Measurements from ENCODE around the gene MTRR.

MTRR gene

DNA sequence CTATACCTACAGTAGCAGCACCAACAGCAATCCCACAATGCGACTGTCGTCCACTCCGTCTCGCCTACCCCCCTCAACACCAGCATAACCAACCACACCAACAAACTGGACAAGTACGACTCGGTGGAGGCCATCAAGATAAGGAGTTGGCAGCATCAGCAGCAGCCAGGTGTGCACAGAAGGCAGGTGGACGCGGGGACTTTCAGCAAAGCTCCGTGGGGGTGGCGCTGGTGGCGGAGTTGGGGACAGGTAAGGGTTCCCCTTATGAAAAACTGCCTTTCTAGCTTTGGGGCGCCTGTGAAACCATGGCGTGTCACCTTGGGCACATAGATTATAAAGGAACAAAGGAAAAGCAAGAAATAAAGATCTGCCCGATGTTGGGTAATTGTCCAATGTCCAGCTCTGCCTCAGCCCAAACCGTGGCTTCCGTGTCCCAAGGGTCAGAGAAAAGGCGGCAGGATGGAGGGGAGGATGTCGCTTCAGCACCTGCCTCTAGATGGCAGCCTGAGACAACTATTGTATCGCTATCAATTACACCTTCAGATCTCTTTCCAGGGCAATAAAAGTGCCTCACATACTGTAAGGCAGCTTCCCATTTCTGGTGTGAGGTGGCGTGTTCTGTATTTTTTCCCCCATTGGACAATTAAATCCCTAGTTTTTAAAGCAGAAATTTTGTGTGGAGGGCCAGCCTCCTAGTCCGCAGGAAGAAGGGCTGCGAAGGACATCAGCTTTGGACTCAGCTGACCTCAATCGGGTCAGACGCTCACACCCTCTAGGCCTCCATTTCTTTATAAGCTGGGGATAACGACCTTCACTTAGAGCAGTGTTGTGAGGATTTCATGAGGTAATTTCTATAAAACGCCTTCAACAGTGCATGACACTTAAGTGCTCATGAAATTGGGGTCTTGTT, 58.8 kb downstream of the MTRR start:
- no peak for DNase-seq
- H3K4me1 ChIP-seq: no peaks in the 10 kb centered on the region

DNA sequence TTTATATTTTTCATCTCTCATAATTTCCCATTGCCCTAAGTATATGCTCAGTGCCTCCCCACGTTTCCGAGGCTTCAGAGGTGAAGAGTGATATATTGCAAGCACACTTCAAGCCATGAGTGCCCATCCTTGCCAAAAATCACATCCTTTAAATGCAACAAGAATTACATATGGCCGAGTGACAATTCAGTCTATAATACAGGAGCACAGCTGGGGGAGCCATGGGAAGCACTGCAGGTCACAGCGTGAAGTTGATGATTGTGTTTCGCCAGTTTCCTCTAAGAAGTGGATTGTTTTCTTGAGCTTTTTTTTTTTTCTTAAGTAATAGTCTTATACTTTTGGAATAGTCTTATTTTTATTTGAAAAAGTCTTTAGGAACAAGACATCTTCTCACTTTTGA, 61.1 kb downstream of the MTRR start:
- H3K36me3 ChIP-seq: no peaks in the 10 kb centered on the region
- intact Hi-C loops (cut with DNase I; ENCODE audit: low total_unique reads): no loop called here
- no peak overlapping the region for H3K27ac ChIP-seq
- H3K27me3 ChIP-seq: no peaks in the 10 kb centered on the region
- no peaks in the 10 kb centered on the region for H3K4me1 ChIP-seq
- TF ChIP-seq, protein P1, sequence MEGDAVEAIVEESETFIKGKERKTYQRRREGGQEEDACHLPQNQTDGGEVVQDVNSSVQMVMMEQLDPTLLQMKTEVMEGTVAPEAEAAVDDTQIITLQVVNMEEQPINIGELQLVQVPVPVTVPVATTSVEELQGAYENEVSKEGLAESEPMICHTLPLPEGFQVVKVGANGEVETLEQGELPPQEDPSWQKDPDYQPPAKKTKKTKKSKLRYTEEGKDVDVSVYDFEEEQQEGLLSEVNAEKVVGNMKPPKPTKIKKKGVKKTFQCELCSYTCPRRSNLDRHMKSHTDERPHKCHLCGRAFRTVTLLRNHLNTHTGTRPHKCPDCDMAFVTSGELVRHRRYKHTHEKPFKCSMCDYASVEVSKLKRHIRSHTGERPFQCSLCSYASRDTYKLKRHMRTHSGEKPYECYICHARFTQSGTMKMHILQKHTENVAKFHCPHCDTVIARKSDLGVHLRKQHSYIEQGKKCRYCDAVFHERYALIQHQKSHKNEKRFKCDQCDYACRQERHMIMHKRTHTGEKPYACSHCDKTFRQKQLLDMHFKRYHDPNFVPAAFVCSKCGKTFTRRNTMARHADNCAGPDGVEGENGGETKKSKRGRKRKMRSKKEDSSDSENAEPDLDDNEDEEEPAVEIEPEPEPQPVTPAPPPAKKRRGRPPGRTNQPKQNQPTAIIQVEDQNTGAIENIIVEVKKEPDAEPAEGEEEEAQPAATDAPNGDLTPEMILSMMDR (IDR thresholded peaks at IDR 0.05): no peak
- H3K9me3 ChIP-seq: no peaks in the 10 kb centered on the region
- DNase-seq: no peak
- H3K4me3 ChIP-seq: no peak overlapping the region

More for the DNA sequence above, 58.8 kb downstream of the MTRR start:
- H3K36me3 ChIP-seq: no peaks in the 10 kb centered on the region
- intact Hi-C loops (cut with DNase I; ENCODE audit: low total_unique reads): loop anchor here (10.0 kb wide), 1 partner anchor 1277 kb away; no protein-coding TSS in a partner anchor
- TF ChIP-seq, protein P1 (IDR thresholded peaks at IDR 0.05): peak; percentile 60 to 66
- no peak overlapping the region for H3K4me3 ChIP-seq
- H3K27ac ChIP-seq: no peak overlapping the region
- H3K9me3 ChIP-seq: no peaks in the 10 kb centered on the region
- H3K27me3 ChIP-seq: no peaks in the 10 kb centered on the region

DNA sequence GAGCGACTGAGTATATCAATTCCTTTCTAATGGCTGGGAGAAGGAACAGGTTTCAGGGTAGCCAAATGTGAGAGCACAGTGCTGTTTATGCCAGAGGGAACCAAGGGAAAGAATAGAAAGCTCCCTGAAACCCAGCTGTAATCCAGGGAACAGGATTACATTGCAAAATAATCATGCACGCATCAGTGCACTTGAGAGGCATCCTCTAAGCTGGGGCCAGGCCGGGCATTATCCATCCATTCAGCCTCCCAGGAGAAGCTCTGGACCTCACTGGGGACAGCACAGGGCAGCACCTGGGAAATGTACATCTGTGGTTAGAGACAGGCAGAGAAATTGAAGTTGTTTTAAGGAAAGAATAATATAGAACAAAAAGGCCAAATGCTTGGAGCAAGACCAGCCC, 72.7 kb downstream of the MTRR start:
- H3K36me3 ChIP-seq: no peaks in the 10 kb centered on the region
- intact Hi-C loops (cut with DNase I; ENCODE audit: low total_unique reads): no loop called here
- TF ChIP-seq, protein P1 (IDR thresholded peaks at IDR 0.05): no peak

DNA sequence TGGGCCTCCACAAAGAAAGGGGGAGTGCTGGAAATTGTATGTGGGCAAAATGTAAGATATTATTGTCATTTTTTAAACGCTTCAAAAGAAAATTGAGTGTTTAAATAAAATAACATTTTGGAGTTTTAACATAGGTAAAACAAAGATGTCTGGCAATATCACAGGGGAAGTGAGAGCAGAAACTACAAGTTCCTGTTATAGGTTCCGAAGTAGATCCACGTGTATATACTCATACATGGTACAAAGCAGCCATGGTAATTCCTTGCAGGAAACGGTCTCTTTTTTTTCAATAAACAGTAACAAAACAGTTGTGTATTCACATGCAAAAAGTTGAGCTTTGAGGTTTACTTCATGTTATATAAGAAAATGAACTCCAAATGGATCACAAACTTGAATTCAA, 78.4 kb downstream of the MTRR start:
- TF ChIP-seq, protein P1 (IDR thresholded peaks at IDR 0.05): no peak
- intact Hi-C loops (cut with DNase I; ENCODE audit: low total_unique reads): no loop called here

More for the DNA sequence above, 72.7 kb downstream of the MTRR start:
- no peak overlapping the region for H3K4me3 ChIP-seq
- no peaks in the 10 kb centered on the region for H3K9me3 ChIP-seq
- no peak overlapping the region for H3K27ac ChIP-seq
- DNase-seq: no peak
- no peaks in the 10 kb centered on the region for H3K27me3 ChIP-seq
- H3K4me1 ChIP-seq: no peaks in the 10 kb centered on the region

More for the DNA sequence above, 78.4 kb downstream of the MTRR start:
- DNase-seq: no peak
- no peaks in the 10 kb centered on the region for H3K9me3 ChIP-seq
- H3K27ac ChIP-seq: no peak overlapping the region
- H3K4me3 ChIP-seq: no peak overlapping the region
- H3K27me3 ChIP-seq: no peaks in the 10 kb centered on the region
- H3K36me3 ChIP-seq: no peaks in the 10 kb centered on the region
- no peaks in the 10 kb centered on the region for H3K4me1 ChIP-seq
